Measurements from ENCODE around the gene SDE2. TPM values are rescaled to one million over a fixed set of nuclear protein-coding genes. Genes with fewer than 3 reads are reported as not detected.
"Not testable (repeated sequence)": the region's sequence is repeated elsewhere in the genome, so short reads cannot be mapped to it uniquely, and the experiment has no call there.

Gene SDE2
- total and polyA plus RNA-seq, 10 of the 15 experiments (the other 5 are each of a cell fraction or from before 2014, with no cell fraction given), result 2.7 to 19.4 (median 12.6) TPM

- TF ChIP-seq ZBTB40 (IDR thresholded peaks at IDR 0.05; ENCODE audit: borderline replicate concordance) (no peak), SPI1 (IDR thresholded peaks at IDR 0.05; ENCODE audit: borderline replicate concordance, insufficient read depth, low read depth, low read length) (no peak), ZNF24 (IDR thresholded peaks at IDR 0.05) (no peak), MYC (IDR thresholded peaks at IDR 0.05; ENCODE audit: insufficient read depth, insufficient read length, insufficient replicate concordance, low read length, severe bottlenecking) (no peak), MLLT1 (IDR thresholded peaks at IDR 0.05) (no peak)
These were observed 10.5 kb upstream of the SDE2 start (continued) for GRCh38 chr1:226009650-226010044.

- RAD21 ChIA-PET (ENCODE audit: unreplicated experiment); in situ Hi-C loops (cut with MboI); H3K27ac ChIP-seq (ENCODE audit: control insufficient read depth, insufficient read depth); H3K9ac ChIP-seq (ENCODE audit: control insufficient read depth, insufficient read depth, low read length); H3K79me2 ChIP-seq (ENCODE audit: control insufficient read depth, insufficient read depth, low read length); ATAC-seq; H2AFZ ChIP-seq (ENCODE audit: control insufficient read depth, low read depth, low read length); H3K9me3 ChIP-seq (replicated peaks; ENCODE audit: control insufficient read depth, insufficient read depth, low read length); H4K20me1 ChIP-seq (ENCODE audit: control insufficient read depth, insufficient read depth); FAIRE-seq; intact Hi-C loops (cut with micrococcal nuclease; ENCODE audit: unreplicated experiment); H3K27me3 ChIP-seq (replicated peaks in 1 of 2; ENCODE audit: control insufficient read depth in 2 of 2, insufficient read depth in 2 of 2, low read length in 1 of 2); H3K4me2 ChIP-seq (ENCODE audit: control insufficient read depth, insufficient read depth); DNase-seq (ENCODE audit: low read depth, low spot score); H3K4me3 ChIP-seq; H3K36me3 ChIP-seq (ENCODE audit: control insufficient read depth in 2 of 2, insufficient read depth in 2 of 2, low read length in 1 of 2); BruUV-seq (replicated peaks): not testable (repeated sequence)
- peaks cover 22% of the 10 kb centered on the region for H3K4me1 ChIP-seq (ENCODE audit: control insufficient read depth, insufficient read depth, low read length)
- ChIA-PET POLR2A (interaction anchor here (0.9 to 3.1 kb wide), 4 partner anchors 15 to 302 kb away, joined by 3 to 16 read pairs (median 4); partner anchors contain the start of gene LIN9), CTCF (interaction anchor here (1.1 kb wide), 1 partner anchor 20 kb away, joined by 3 read pairs; no protein-coding TSS in a partner anchor), SMC1A (ENCODE audit: uncharacterized antibody, unreplicated experiment) (interaction anchor here (0.6 kb wide), 1 partner anchor 50 kb away, joined by 3 read pairs; no protein-coding TSS in a partner anchor)
- 90% methylated on average over 12 of the region's 12 CpGs for WGBS (ENCODE audit: insufficient coverage, insufficient replicate concordance, low lambda C conversion rate, missing lambda C conversion rate)
These were observed 8.2 kb upstream of the SDE2 start for GRCh38 chr1:226007126-226007892.
